H1 (cell line): ENCODE measurements around the gene TSG101. TPM values are rescaled to one million over a fixed set of nuclear protein-coding genes. Genes with fewer than 3 reads are reported as not detected.

Source experiments
- CTCF ChIA-PET: fragments of 300-600 bp; sonication (Branson Sonifier 250); formaldehyde crosslinking; loops from one replicate; lab custom pipeline; 2021; ENCODE audit not compliant: partially characterized antibody; lab: Charles Lee
- POLR2A ChIA-PET: fragments of 300-600 bp; sonication (Branson Sonifier 250); formaldehyde crosslinking; loops from one replicate; lab custom pipeline; 2021; ENCODE audit warnings: inconsistent platforms; ENCODE audit not compliant: partially characterized antibody; lab: Charles Lee
- DNase-seq, 2 experiments: peaks; one replicate each; pipeline versions ENCODE4 v3.0.0 to v3.0.0-alpha.2; 2010 to 2022; ENCODE audit warnings: low spot score in 2 of 2, low read depth in 1 of 2, mixed read lengths in 1 of 2
- FAIRE-seq: peaks from 2 replicates; lab custom pipeline; 2011; peaks lifted over from hg19 to GRCh38; lab: Jason Lieb, UNC
- H2AFZ ChIP-seq: 2 replicates; pipeline ENCODE4 v1.8.1; 2012; ENCODE audit warnings: low read length, inconsistent platforms
- H2AK5ac ChIP-seq: 2 replicates; pipeline ENCODE4 v1.6.1; 2013; ENCODE audit warnings: low read depth, low read length
- H2BK120ac ChIP-seq: replicated peaks from 2 replicates; pipeline ENCODE3; 2013; ENCODE audit warnings: low read depth, low read length, inconsistent platforms
- H2BK12ac ChIP-seq: 2 replicates; pipeline ENCODE4 v1.6.1; 2013; ENCODE audit warnings: low read depth, low read length
- H2BK15ac ChIP-seq: 2 replicates; pipeline ENCODE4 v1.6.1; 2013; ENCODE audit warnings: low read length
- H2BK20ac ChIP-seq: 2 replicates; pipeline ENCODE4 v1.6.1; 2013; ENCODE audit warnings: low read length
- H2BK5ac ChIP-seq: 2 replicates; pipeline ENCODE4 v1.6.1; 2013; ENCODE audit warnings: low read depth, low read length
- H3K14ac ChIP-seq: 2 replicates; pipeline ENCODE4 v1.6.1; 2013; ENCODE audit warnings: inconsistent platforms; ENCODE audit not compliant: insufficient read length
- H3K18ac ChIP-seq: 2 replicates; pipeline ENCODE4 v1.6.1; 2013; ENCODE audit warnings: low read length; ENCODE audit errors: extremely low read depth
- H3K23ac ChIP-seq: 2 replicates; pipeline ENCODE4 v1.6.1; 2013; ENCODE audit warnings: inconsistent platforms; ENCODE audit not compliant: insufficient read length
- H3K23me2 ChIP-seq: 2 replicates; pipeline ENCODE4 v1.6.1; 2013; ENCODE audit warnings: low read depth, low read length
- H3K27ac ChIP-seq: 2 replicates; pipeline ENCODE4 v1.6.1; 2011; ENCODE audit warnings: low read depth, low read length, inconsistent platforms
- H3K27me3 ChIP-seq, 4 experiments: replicated peaks in 1 of 4; 1 replicate in 1 of 4; 2 replicates in 3 of 4; pipeline versions ENCODE4 v1.6.1 to v1.8.1; 2011 to 2013; ENCODE audit warnings: low read length in 3 of 4, mild to moderate bottlenecking in 3 of 4, inconsistent platforms in 2 of 4, mixed read lengths in 2 of 4, moderate library complexity in 1 of 4; ENCODE audit not compliant: control insufficient read depth in 3 of 4, insufficient read depth in 3 of 4; ENCODE audit errors: extremely low read depth in 1 of 4
- H3K36me3 ChIP-seq, 4 experiments: 2 replicates each; pipeline versions ENCODE4 v1.6.1 to v1.8.1; 2011 to 2013; ENCODE audit warnings: mild to moderate bottlenecking in 4 of 4, low read length in 3 of 4, moderate library complexity in 2 of 4, control low read depth in 1 of 4, inconsistent platforms in 1 of 4; ENCODE audit not compliant: insufficient read depth in 4 of 4, control insufficient read depth in 2 of 4
- H3K4ac ChIP-seq: replicated peaks from 2 replicates; pipeline ENCODE3; 2013; ENCODE audit warnings: low read length, low read depth, mixed read lengths, inconsistent platforms; ENCODE audit not compliant: insufficient read length
- H3K4me1 ChIP-seq, 4 experiments: replicated peaks in 1 of 4; 1 replicate in 1 of 4; 2 replicates in 3 of 4; pipeline versions ENCODE4 v1.6.1 to v1.8.1; 2011 to 2013; ENCODE audit warnings: low read length in 3 of 4, inconsistent platforms in 2 of 4, mixed read lengths in 1 of 4; ENCODE audit not compliant: insufficient read depth in 4 of 4, control insufficient read depth in 3 of 4
- H3K4me2 ChIP-seq, 2 experiments: 2 replicates each; pipeline versions ENCODE4 v1.6.1 to v1.8.1; 2011 to 2013; ENCODE audit warnings: low read depth in 2 of 2, low read length in 2 of 2, control low read depth in 1 of 2, inconsistent platforms in 1 of 2, mild to moderate bottlenecking in 1 of 2; ENCODE audit not compliant: insufficient read depth in 1 of 2
- H3K4me3 ChIP-seq, 4 experiments: fragments of 200-600, 300-600 bp in 1 of 4; sonication (generic), shearing (Covaris generic), sonication (Bioruptor Twin) in 1 of 4; 2 replicates each; pipeline versions ENCODE4 v1.5.1 to v1.8.1; 2011 to 2016; ENCODE audit warnings: low read length in 4 of 4, low read depth in 3 of 4, control low read depth in 2 of 4, inconsistent platforms in 2 of 4, mild to moderate bottlenecking in 2 of 4, mixed read lengths in 1 of 4, moderate library complexity in 1 of 4; ENCODE audit not compliant: insufficient read depth in 2 of 4; ENCODE audit errors: extremely low read depth in 1 of 4
- H3K56ac ChIP-seq: replicated peaks from 2 replicates; pipeline ENCODE3; 2013; ENCODE audit warnings: low read depth, mild to moderate bottlenecking, mixed read lengths, low read length, inconsistent platforms; ENCODE audit not compliant: insufficient read length
- H3K79me1 ChIP-seq: 2 replicates; pipeline ENCODE4 v1.6.1; 2013; ENCODE audit warnings: low read depth, low read length, control low read depth
- H3K79me2 ChIP-seq, 2 experiments: 2 replicates each; pipeline versions ENCODE4 v1.6.1 to v1.8.1; 2012 to 2013; ENCODE audit warnings: low read length in 2 of 2, mild to moderate bottlenecking in 2 of 2, inconsistent platforms in 1 of 2; ENCODE audit not compliant: insufficient read depth in 2 of 2, control insufficient read depth in 1 of 2
- H3K9ac ChIP-seq, 4 experiments: replicated peaks in 1 of 4; 1 replicate in 1 of 4; 2 replicates in 3 of 4; pipeline versions ENCODE4 v1.6.1 to v1.8.1; 2011 to 2013; ENCODE audit warnings: low read depth in 3 of 4, low read length in 3 of 4, control low read depth in 2 of 4, mild to moderate bottlenecking in 2 of 4, moderate library complexity in 2 of 4, inconsistent platforms in 1 of 4; ENCODE audit errors: extremely low read depth in 1 of 4
- H3K9me3 ChIP-seq, 2 experiments: 2 replicates each; pipeline versions ENCODE4 v1.6.1 to v1.8.1; 2012 to 2013; ENCODE audit warnings: mild to moderate bottlenecking in 2 of 2, moderate library complexity in 2 of 2, control low read depth in 1 of 2, inconsistent platforms in 1 of 2, low read depth in 1 of 2, low read length in 1 of 2, mixed read lengths in 1 of 2; ENCODE audit not compliant: insufficient read depth in 2 of 2
- H4K20me1 ChIP-seq, 2 experiments: replicated peaks in 1 of 2; 2 replicates each; pipeline versions ENCODE3 to v1.8.1; 2011 to 2013; ENCODE audit warnings: inconsistent platforms in 2 of 2, low read length in 2 of 2, mild to moderate bottlenecking in 1 of 2; ENCODE audit not compliant: insufficient read depth in 2 of 2, control insufficient read depth in 1 of 2
- H4K5ac ChIP-seq: 2 replicates; pipeline ENCODE4 v1.6.1; 2013; ENCODE audit warnings: low read length, low read depth, mixed read lengths, inconsistent platforms; ENCODE audit not compliant: insufficient read length
- H4K8ac ChIP-seq: 2 replicates; pipeline ENCODE4 v1.8.0; 2013; ENCODE audit warnings: mild to moderate bottlenecking, moderate library complexity, low read length, inconsistent platforms; ENCODE audit not compliant: insufficient read depth; ENCODE audit errors: extremely low read depth
- H4K91ac ChIP-seq: replicated peaks from 2 replicates; pipeline ENCODE3; 2013; ENCODE audit warnings: low read length, mixed read lengths, inconsistent platforms; ENCODE audit not compliant: insufficient read length
- GTF2F1 ChIP-seq: IDR thresholded peaks from 2 replicates; pipeline ENCODE4 v1.6.1; 2012; ENCODE audit warnings: low read depth, low read length, improper control_type of control experiment, borderline replicate concordance
- JUND ChIP-seq: IDR thresholded peaks from 2 replicates; pipeline ENCODE4 v1.6.1; 2011; ENCODE audit warnings: mild to moderate bottlenecking, improper control_type of control experiment, low read length
- KDM5A ChIP-seq: fragments of 200-600 bp; IDR thresholded peaks from 2 replicates; pipeline ENCODE4 v1.7.1; 2012; ENCODE audit warnings: mild to moderate bottlenecking, low read length, inconsistent platforms, mixed read lengths
- NRF1 ChIP-seq: IDR thresholded peaks from 2 replicates; pipeline ENCODE4 v1.6.1; 2011; ENCODE audit warnings: mild to moderate bottlenecking, low read depth, low read length, improper control_type of control experiment
- RFX5 ChIP-seq: IDR thresholded peaks from 2 replicates; pipeline ENCODE4 v1.6.1; 2011; ENCODE audit warnings: low read depth, low read length, improper control_type of control experiment, borderline replicate concordance
- RXRA ChIP-seq: IDR thresholded peaks from 2 replicates; pipeline ENCODE4 v1.6.1; 2011; ENCODE audit warnings: low read depth, mild to moderate bottlenecking, low read length, moderate library complexity; ENCODE audit not compliant: insufficient read depth
- SAP30 ChIP-seq: fragments of 300-600 bp; sonication (generic); IDR thresholded peaks from 2 replicates; pipeline ENCODE4 v1.7.1; 2012; ENCODE audit warnings: low read length, moderate library complexity, mild to moderate bottlenecking, inconsistent platforms; ENCODE audit not compliant: insufficient read depth, insufficient replicate concordance
- YY1 ChIP-seq: IDR thresholded peaks from 2 replicates; pipeline ENCODE4 v1.6.1; 2011; ENCODE audit warnings: low read depth, mild to moderate bottlenecking, low read length
- ZNF274 ChIP-seq: IDR thresholded peaks from 2 replicates; pipeline ENCODE4 v1.7.0; 2012; ENCODE audit warnings: low read length, borderline replicate concordance; ENCODE audit errors: extremely low read depth
- WGBS, 2 experiments: shearing (Covaris generic) in 1 of 2; methylation state at CpG; one replicate each; pipeline versions ENCODE4 v1.1.6 to v1.1.7; 2013 to 2015; ENCODE audit warnings: low lambda C conversion rate in 2 of 2, mixed read lengths in 2 of 2, inconsistent platforms in 1 of 2, low coverage in 1 of 2, missing lambda C conversion rate in 1 of 2; ENCODE audit not compliant: insufficient replicate concordance in 2 of 2, insufficient coverage in 1 of 2, insufficient read length in 1 of 2; ENCODE audit errors: extremely low coverage in 1 of 2, missing lambda C conversion rate in 1 of 2; 5-methylcytosine and 5-hydroxymethylcytosine counted together
- polyA plus RNA-seq, 7 experiments: library from polyadenylated mRNA; depleted of rRNA in 3 of 7; stranded (reverse) in 5 of 7; unstranded in 2 of 7; fragments of >200 nt in 5 of 7; fragments of 200-250 nt in 2 of 7; gene quantifications; 1 replicate in 5 of 7; 2 replicates in 1 of 7; 4 replicates in 1 of 7; pipeline versions ENCODE4 v1.2.1 to v1.2.3, GENCODE V29; 2011 to 2013; ENCODE audit warnings: missing spikeins in 2 of 7, mixed read lengths in 2 of 7
- total RNA-seq: library from RNA; stranded (reverse); fragmentation: NEBNext Ultra II Directional; extraction: Animal tissue kit (Norgen Biotek cat#: 25700); gene quantifications from 2 replicates; pipeline ENCODE4 v1.2.1, GENCODE V29; 2021

The TSG101 gene
- total and polyA plus RNA-seq, 2 of the 8 experiments (the other 6 are each of a cell fraction or from before 2014, with no cell fraction given), result 50.8 to 151 TPM

DNA sequence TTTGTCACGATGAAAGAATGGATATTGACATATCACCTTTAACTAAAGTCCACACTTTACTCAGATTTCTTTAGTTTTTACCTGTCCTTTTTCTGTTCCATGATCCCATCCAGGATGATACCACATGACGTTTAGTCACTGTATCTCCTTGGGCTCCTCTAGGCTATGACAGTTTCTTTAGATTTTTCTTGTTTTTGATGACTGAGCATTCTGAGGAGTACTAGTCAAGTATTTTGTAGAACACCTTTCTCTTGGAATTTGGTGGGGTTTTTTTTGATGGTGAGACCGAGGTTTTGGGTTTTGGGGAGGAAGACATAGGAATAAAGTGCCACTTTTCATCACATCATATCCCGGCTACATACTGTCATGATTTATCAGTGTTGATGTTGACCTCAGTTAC is 67.1 kb downstream of the TSG101 start:
- Histone ChIP-seq H3K18ac (no peak overlapping the region), H4K5ac (no peak overlapping the region), H2AFZ (no peak overlapping the region)
- ChIA-PET POLR2A (no interaction called here), CTCF (interaction anchor here (0.6 to 0.7 kb wide), 2 partner anchors 13 to 730 kb away, joined by 4 read pairs; no protein-coding TSS in a partner anchor)
- no peak for TF ChIP-seq KDM5A
- no peak for TF ChIP-seq RXRA
- no peak for TF ChIP-seq NRF1
- no peak for TF ChIP-seq SAP30
- no peak for TF ChIP-seq GTF2F1
- no peak for TF ChIP-seq YY1
- no peak for TF ChIP-seq RFX5
- no peak for TF ChIP-seq ZNF274
- no peak for TF ChIP-seq JUND
- TF ChIP-seq, all 59 proteins: peak for 0
- H3K14ac ChIP-seq, result no peak overlapping the region
- no peak overlapping the region for H2BK5ac ChIP-seq
- H3K9me3 ChIP-seq, result no peaks in the 10 kb centered on the region
- H3K4me2 ChIP-seq, result no peak overlapping the region
- no peaks in the 10 kb centered on the region for H3K79me1 ChIP-seq
- no peak for DNase-seq
- no peak overlapping the region for H2BK20ac ChIP-seq
- no peak overlapping the region for H3K4ac ChIP-seq
- no peaks in the 10 kb centered on the region for H4K20me1 ChIP-seq
- no peak overlapping the region for H3K27ac ChIP-seq
- no peak overlapping the region for H2BK120ac ChIP-seq
- no peak for FAIRE-seq
- no peak overlapping the region for H3K23ac ChIP-seq
- no peak overlapping the region for H4K91ac ChIP-seq
- H3K56ac ChIP-seq, result no peak overlapping the region
- H3K9ac ChIP-seq, result no peak overlapping the region
- no peaks in the 10 kb centered on the region for H3K79me2 ChIP-seq
- no peaks in the 10 kb centered on the region for H3K27me3 ChIP-seq
- no peaks in the 10 kb centered on the region for H3K36me3 ChIP-seq
- no peak overlapping the region for H4K8ac ChIP-seq
- no peak overlapping the region for H3K4me3 ChIP-seq
- H3K23me2 ChIP-seq, result no peaks in the 10 kb centered on the region; the same call in 1 of the 2 replicates
- no peaks in the 10 kb centered on the region for H3K4me1 ChIP-seq
- no peak overlapping the region for H2BK15ac ChIP-seq
- WGBS, 2 experiments, result 84% methylated on average over 4 of the region's 4 CpGs; no CpG with 5 or more reads in 1 of the 2 experiments
- H2AK5ac ChIP-seq, result no peak overlapping the region
- no peak overlapping the region for H2BK12ac ChIP-seq
